Measurements from ENCODE around the gene SPNS3.

The SPNS3 gene

DNA sequence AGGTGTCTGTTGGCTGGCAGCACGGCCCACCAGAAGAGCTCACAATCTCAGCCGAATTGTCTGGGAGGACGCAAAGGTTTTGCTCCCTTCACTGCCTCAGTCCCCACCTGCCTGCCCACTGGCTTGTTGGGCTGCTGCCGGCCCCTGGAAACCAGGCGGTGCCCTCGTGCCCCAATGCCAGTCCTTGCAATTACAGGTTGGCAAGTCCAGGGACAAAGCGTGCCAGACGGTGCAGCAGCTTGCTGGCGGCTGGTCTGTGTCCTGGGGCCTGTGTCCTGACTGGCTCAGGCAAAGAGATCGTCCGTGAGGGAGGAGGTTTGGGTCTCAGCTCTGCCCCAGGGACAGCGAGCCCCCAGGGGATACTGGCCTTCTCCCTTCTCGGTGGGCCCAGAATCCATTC lies 40.4 kb downstream of the SPNS3 start:
- TF ChIP-seq, protein P1, sequence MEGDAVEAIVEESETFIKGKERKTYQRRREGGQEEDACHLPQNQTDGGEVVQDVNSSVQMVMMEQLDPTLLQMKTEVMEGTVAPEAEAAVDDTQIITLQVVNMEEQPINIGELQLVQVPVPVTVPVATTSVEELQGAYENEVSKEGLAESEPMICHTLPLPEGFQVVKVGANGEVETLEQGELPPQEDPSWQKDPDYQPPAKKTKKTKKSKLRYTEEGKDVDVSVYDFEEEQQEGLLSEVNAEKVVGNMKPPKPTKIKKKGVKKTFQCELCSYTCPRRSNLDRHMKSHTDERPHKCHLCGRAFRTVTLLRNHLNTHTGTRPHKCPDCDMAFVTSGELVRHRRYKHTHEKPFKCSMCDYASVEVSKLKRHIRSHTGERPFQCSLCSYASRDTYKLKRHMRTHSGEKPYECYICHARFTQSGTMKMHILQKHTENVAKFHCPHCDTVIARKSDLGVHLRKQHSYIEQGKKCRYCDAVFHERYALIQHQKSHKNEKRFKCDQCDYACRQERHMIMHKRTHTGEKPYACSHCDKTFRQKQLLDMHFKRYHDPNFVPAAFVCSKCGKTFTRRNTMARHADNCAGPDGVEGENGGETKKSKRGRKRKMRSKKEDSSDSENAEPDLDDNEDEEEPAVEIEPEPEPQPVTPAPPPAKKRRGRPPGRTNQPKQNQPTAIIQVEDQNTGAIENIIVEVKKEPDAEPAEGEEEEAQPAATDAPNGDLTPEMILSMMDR (IDR thresholded peaks at IDR 0.05; ENCODE audit: control extremely low read depth, extremely low read depth, low read depth, missing control alignments), result no peak
- CTCF ChIA-PET, result interaction anchor here (1.3 kb wide), 1 partner anchor 9 kb away, joined by 4 read pairs; no protein-coding TSS in a partner anchor

DNA sequence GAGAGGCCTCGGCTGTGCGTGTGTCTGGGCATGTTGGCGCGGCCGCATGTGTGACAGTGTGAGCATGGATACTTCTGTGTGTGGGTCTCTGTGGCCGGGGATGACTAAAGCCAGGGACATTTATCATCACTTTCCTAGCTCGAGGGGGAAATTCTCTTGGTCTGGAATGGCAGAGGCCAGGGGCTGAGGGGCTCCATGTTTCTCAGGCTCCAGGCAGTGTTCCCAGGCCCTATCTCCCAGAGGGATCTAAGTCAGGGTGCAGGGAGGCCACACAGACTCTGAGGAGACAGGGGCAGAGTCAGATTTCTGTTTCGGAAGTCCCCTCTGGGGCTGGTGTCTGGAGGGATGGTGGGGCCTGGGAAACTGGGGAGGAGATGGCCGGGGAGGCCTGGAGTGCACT lies 41.3 kb downstream of the SPNS3 start:
- ChIA-PET POLR2A (no interaction called here), CTCF (interaction anchor here (1.3 kb wide), 1 partner anchor 8 kb away, joined by 4 read pairs; no protein-coding TSS in a partner anchor)
- DNase-seq (ENCODE audit: extremely low spot score), result no peak
- TF ChIP-seq, protein P1 (IDR thresholded peaks at IDR 0.05; ENCODE audit: control extremely low read depth, extremely low read depth, low read depth, missing control alignments), result no peak

More for the DNA sequence above, 40.4 kb downstream of the SPNS3 start:
- DNase-seq (ENCODE audit: extremely low spot score), result no peak
- POLR2A ChIA-PET, result no interaction called here

DNA sequence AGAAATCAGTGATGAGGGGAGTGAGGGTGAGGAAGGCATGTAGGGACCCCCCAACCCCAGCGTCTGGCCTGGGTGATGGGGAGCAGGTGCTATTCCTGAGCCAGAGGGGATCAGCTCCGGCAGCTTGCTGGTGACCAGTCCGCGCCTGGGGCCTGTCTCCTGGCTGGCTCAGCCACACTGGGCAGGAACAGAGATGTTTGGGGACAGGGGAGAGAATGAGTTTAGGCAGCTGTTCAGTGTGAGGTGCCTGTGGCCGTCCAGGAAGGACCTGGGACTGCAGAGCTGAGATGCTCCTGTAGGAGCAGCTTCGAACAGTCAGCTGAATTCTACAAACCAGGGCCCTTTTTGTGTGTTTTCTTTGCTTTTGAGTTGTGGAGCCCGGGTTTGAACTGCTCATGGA lies 41.7 kb downstream of the SPNS3 start:
- ChIA-PET CTCF (no interaction called here), POLR2A (interaction anchor here (0.6 kb wide), 1 partner anchor 55 kb away, joined by 3 read pairs; no protein-coding TSS in a partner anchor)
- TF ChIP-seq, protein P1 (IDR thresholded peaks at IDR 0.05; ENCODE audit: control extremely low read depth, extremely low read depth, low read depth, missing control alignments), result no peak
- DNase-seq (ENCODE audit: extremely low spot score), result no peak

DNA sequence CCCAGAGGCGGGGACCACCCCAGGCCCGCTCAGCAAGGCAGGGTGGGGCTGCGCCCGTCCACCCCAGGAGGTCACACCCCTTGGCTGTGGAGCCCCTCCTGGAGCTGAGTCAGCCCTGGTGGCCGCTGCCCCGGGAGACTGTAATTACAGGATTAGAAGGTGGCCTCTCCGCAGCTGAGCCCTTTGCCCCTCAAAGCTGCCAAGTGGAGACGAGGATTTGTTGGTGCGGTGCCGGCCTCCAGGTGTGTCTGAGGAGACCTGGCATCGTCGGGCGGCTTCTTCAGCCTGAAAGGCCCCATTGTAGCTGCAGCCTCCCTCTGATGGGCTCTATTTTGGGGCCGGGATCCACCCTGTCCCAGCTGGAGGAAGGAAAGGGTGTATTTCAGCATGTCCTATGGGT lies 42.3 kb downstream of the SPNS3 start:
- CTCF ChIA-PET, result interaction anchor here (1.2 kb wide), 1 partner anchor 55 kb away, joined by 3 read pairs; no protein-coding TSS in a partner anchor
- DNase-seq (ENCODE audit: extremely low spot score), result no peak
- POLR2A ChIA-PET, result interaction anchor here (0.6 kb wide), 1 partner anchor 55 kb away, joined by 3 read pairs; no protein-coding TSS in a partner anchor
- TF ChIP-seq, protein P1 (IDR thresholded peaks at IDR 0.05; ENCODE audit: control extremely low read depth, extremely low read depth, low read depth, missing control alignments), result no peak

DNA sequence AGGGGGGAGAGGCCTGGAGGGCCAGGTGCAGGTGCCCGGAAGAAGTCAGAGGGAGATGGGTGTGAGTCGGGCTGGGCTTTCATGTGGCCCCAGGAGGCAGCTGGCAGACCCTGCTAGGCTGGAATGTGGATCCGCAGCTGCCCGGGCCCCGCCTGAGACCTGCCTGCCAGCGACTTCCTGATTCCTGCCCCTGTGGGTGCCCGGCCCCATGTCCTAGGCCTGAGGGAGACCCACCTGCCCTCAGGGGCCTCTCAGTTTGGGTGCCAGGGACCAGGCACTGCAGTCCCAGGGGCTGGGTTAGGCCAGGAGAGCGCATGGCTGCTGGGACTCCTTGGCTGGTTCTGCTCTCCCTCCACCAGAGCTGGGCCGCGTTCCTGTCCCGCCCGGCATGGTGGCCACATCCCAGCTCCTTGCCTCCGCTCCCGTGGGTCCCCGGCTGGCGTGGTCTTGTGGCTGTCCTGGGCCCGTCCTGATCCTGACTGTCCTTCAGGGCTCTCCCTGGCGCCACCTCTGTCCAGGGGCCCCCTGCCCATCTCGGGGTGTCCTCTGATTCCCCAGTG lies 42.9 kb downstream of the SPNS3 start:
- CTCF ChIA-PET, result interaction anchor here (1.2 kb wide), 1 partner anchor 56 kb away, joined by 3 read pairs; no protein-coding TSS in a partner anchor
- DNase-seq (ENCODE audit: extremely low spot score), result no peak
- TF ChIP-seq, protein P1 (IDR thresholded peaks at IDR 0.05; ENCODE audit: control extremely low read depth, extremely low read depth, low read depth, missing control alignments), result no peak
- POLR2A ChIA-PET, result no interaction called here

DNA sequence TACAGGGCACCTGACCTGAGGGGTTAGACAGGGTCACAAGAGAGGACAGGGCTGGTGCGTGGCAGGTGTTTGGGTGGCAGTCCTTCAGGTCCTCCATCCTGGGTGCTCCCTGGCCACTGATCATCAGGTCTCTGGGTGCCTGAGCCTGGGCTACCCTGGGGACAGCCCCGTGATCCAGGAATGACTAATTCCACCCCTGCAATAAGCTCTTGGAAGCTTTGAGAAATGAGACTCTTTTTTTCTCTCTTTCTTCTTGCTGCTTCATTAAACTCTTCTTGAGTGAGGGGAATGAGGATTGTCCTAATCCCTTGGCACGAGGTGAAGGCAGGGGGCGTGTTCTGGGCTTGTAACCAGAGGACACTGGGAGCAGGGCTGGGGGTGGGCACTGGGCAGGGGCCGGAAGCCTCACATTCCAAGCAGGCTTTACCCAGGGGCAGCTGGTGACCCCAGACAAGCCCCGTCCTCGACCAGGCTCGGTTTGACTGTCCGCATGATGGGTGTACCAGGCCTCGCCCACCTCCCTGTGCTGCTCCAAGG lies 43.6 kb downstream of the SPNS3 start:
- POLR2A ChIA-PET, result no interaction called here
- TF ChIP-seq, protein P1 (IDR thresholded peaks at IDR 0.05; ENCODE audit: control extremely low read depth, extremely low read depth, low read depth, missing control alignments), result no peak
- DNase-seq (ENCODE audit: extremely low spot score), result no peak
- CTCF ChIA-PET, result interaction anchor here (1.2 kb wide), 1 partner anchor 56 kb away, joined by 3 read pairs; no protein-coding TSS in a partner anchor
